Upper lobe of left lung (tissue), 4 donors: ENCODE results near the gene UBE2E2.

Source experiments
- CTCF ChIP-seq, 6 experiments: fragments of 450-650 bp in 4 of 6; fragments of 200-600 bp in 2 of 6; sonication (generic) in 2 of 6; IDR thresholded peaks; one replicate each; pipeline ENCODE4 v1.5.1; 2016 to 2019; ENCODE audit warnings: antibody characterized with exemption in 6 of 6
- POLR2A ChIP-seq, 4 donors: fragments of 450-650 bp; IDR thresholded peaks; one replicate each; pipeline ENCODE4 v1.5.1; 2016 to 2017; ENCODE audit warnings: antibody characterized with exemption in 4 of 4, mild to moderate bottlenecking in 2 of 4
- POLR2AphosphoS5 ChIP-seq, 2 donors: sonication (generic); formaldehyde crosslinking; IDR thresholded peaks; one replicate each; pipeline ENCODE4 v1.5.1; 2017; ENCODE audit warnings: antibody characterized with exemption in 2 of 2

GRCh38 chr3:23365066-23365465, 161.9 kb downstream of the UBE2E2 start:
- TF ChIP-seq CTCF (IDR thresholded peaks at IDR 0.05) (no peak), POLR2A (IDR thresholded peaks at IDR 0.05) (no peak), POLR2AphosphoS5 (IDR thresholded peaks at IDR 0.05) (no peak)
